Stimulated activated CD4-positive, alpha-beta T cell treated with anti-CD3 and anti-CD28 coated beads, Interleukin-2, amount 100 ng/mL, for 4 hours (primary cell): ENCODE results near the gene PPIF.

Experiments
- DNase-seq: peaks from one replicate; pipeline ENCODE4 v3.0.0-alpha.2; 2020; ENCODE audit warnings: low read depth

Gene PPIF

DNA sequence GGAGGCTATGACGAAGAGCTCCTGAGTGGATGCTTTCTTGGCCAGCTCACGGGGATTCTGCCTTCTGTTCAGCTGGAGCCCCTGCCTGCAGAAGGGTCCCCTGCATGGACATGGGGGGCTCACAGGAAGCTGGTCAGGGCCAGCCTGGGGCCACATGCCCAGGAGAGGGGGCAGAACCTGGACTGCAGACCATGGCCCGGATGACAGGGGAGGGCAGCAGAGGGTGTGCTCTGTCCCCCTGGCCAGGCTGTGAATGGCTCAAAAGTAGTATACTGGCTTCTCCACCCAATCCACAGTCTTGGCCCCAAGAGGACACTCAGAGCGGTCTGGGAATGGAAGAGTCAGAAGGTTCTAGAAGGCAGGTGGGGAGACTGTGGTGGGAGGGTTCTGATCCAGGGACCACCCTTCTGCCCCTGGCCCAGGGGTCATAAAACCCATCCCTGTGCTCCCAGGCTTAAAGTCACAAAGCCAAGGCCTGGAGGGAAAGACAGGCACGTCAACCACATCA, 40.3 kb downstream of the PPIF start:
- no peak for DNase-seq

DNA sequence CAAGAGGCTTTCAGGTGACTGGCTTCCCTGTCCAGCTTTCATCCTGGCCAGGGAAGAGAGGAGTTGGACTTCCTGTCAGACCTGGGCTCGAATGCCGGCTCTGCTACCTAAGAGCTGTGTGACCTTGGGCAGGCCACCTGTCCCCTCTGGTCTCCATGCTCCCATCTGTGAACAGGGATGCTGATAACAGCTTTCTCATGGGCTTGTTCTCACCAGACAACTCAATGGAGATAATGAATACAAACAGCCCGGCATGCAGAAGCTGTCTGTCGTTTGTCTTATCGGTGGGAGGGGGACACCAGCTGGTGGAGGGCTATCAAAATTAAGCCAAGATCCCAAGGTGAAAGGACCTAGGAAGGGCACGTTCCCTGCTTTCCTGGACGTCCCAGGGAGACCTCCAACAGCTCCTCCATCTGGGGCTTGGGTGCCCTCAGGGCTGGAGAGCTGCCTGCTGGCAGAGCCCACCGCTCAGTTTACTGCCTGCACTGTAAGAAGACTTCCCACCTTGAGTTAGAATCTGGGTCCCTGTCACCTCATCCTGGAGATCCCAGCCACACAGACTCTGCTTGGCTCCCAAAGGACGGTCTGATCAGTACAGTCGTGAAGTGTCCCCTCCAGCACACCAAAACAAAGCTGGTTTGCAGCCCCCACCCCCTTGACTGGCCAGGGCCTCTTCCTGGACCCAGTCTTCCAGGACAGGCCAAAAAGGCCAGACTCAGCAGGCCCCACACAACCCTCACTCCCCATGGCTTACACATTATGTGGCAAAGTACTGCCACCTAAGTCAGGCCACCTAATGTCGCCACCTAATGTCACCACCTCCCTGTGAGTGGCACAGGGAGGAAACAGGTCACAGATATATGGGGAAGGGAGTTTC, 40.9 kb downstream of the PPIF start:
- no peak for DNase-seq

DNA sequence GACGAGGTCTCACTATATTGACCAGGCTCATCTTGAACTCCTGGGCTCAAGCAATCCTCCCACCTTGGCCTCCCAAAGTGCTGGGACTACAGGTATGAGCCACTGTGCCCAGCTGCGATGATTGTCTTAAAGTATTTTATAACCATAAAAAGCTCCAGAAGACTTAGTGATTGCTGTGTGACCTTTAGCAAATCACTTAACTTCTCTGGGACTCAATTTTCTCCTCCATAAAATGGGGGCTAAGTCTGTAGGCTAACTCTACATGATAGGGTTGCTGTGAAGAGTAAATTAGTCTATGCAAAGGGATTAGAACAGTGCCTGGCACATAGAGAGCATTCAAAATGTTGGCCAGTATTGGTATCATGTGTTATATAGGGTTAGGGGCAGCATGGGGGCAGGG, 42.8 kb downstream of the PPIF start:
- DNase-seq: no peak

DNA sequence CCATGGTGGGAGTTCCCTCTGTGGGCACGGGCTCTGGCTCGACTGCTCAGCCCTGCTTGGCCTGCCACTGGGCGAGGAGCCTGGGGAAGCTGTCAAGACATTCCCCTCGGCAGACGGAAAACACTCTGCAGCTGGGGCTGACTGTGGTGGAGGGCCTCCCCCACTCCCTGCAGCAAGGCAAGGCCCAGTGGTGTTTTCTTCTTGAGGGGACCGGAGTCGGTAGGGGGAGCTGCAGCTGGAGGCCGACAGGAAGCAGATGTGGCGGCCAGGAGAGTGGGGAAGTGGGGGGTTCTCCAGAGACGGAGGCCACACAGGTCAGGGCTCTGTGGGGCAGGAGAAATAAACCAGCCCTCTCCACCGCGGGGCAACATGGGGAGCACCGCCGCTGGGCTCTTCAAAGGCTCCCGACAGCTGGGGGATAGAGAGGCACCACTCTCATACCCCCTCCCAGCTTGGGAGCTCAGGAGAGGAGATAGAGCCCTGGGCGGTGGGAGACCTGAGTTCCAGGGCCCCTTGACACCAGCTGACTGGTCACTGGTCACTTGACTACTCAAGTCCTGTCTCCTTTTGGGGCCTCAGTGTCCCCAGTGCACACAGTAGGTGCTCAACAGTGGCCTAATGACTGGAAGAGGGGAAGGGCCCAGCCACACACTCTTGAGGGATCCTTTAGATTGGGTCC, 43.4 kb downstream of the PPIF start:
- no peak for DNase-seq

DNA sequence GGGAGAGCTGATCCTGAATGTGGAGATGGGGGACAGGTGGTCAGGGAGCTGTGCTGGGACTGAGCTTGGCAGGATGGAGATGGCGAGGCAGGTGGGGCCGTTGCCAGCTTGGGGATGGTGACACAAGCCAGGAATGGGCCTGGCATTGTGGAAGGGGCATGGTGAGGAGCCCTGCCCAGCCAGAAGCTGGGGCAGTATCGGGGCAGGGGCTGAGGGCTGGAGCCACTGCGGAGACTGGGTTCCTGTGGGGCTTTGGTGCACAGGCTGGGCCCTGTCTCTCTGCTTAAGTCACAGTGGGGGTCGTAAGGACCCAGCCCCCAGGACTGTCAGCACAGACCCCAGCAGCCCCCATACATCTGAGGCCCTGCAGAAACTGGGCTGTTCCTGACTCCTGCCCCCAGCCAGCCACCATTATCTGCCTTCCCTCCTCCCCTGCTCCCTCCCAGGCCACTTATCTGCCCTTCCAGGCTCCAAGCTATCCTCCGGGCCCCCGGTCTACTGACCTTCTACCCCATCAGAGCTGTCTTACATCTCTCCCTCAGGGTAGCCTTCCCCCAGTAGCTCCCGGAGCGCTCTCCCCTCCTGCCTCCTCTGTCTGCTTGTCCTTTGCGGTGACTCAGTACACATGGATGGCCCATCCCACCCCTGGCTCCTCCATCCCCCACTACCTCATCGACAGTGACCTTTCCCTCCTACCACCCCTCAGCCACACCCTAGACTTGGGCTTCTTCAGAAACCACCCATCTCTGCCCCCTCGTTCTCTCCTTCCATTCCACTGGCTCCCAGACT, 44.2 kb downstream of the PPIF start:
- no peak for DNase-seq

DNA sequence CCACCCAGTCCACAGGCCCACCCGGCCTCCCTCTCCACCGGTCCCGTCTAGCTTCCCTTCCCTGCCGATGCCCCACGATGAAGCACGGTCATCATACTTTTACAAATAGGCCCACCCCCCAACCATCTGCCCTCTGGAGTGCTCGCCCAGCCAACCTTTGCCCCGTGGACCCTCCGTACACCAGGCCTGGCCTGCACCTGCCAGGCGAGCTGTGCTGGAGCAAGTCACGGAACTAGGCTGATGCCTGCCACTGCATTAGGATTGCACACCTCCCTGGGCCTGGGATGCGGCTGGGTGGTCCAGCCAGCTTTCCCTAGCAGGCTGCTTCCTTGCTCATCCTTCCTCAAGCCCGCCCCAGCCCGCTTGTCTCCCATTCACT, 44.7 kb downstream of the PPIF start:
- no peak for DNase-seq

DNA sequence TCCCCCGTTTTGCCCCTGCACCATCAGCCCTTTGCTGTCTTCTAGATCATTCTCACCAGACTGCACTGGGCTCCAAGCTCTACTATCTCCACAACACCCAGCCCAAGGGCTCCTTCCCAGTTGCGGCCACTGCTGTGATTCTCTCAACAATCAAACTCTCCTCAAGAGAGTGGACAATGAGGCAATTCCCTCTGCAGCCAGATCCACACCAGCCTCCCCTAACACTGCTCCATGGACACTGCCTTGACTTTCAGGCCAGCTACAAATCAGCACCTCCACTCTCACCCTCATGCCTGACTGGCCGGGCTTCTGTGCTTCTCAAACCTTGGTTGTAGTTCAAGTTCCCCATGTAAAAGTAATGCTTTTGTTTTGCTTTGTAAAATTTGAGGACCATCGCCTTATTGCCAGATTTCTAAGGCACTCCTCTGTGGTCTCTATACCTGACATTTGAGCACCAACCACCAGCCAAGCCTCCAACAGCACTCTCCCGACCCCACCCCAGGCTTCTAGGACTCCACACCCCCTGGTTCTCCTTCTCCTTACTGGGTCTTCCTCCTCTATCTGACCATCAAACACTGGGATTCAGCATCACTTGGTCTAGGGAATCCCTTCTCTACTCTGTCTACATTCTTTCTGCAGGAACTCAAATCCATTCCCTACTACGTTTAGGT, 45.4 kb downstream of the PPIF start:
- DNase-seq: no peak

DNA sequence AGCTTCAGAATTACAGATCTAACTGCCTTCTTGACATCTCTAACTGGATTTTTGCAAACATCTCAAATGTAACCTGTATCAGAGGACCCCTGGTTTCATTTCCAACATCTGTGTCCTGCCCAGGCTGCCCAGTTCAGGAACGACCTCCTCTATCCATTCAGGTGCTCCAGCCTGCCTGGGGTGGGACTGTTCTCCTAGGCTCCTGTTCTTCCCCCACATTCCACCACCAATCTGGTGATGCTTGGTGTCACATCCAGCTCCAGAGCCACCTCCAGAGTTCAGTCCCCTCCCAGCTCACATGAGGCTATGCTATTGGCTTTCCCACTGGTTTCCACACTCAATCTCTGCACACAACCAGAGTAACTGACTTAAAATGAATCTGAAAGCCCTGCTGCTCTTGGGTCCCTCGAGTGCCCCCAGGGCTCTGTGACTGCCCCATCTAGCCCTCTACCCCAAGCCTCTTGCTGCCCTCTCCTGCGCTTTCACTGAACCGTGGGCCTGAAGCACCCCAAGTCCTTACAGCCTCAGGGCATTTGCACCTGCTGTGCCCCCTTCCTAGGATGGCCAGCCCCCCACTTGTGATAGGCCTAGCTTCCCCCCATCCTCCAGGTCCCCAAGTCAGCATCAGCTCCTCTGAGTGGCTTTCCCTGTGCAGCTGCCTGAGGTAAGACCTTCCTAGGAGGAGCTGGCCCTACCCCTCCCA, 46.1 kb downstream of the PPIF start:
- DNase-seq: no peak

DNA sequence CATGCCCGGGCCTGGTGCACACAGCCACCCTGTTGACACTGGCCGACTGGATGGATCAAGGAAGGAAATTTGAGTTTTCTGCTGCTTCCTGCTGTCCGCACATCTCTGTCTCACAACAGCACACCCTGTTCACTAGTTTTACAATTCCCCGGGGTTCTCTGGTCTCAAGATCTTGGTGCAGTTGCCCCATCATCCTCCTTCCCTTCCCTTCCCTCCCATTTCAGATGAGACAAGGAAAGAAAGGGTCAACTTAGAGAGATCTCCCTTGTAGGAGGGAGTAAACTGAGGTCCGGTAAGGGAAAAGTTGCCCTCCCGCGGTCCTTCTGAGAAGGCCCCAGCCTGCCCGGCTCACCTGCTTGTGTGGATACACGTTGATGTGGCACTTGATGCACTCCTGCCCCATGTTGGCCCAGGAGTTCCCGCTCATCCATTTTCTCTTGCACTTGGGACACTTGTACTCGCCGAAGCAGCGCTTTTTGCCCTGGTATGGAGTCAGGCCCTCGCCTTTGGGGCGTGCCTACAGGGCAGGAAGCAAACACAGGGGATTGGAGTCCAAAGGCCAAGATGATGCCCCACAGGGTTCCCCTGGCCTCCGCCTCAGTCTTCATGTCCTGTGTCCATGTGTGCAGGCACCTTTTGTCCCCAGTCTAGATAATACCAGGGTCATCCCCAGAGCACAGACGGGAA, 46.8 kb downstream of the PPIF start:
- no peak for DNase-seq

DNA sequence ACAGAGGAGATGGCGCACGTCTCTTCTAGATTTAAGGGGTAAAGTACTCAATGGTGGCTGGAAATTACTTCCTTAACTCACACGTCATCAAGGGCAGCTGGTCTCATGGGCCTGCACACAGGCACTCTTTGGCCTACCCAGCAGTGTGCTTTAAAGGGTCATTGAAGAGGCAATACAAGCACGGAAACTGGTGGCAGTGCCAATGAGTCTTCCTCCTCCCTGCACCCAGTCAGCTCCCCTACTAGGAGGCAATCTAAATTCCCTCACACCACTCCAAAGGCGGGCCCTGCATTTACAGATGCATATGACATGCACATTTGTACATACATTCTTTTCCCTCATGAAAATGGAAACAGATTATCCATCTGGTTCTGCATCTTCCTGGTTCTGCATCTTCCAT, 47.4 kb downstream of the PPIF start:
- no peak for DNase-seq

DNA sequence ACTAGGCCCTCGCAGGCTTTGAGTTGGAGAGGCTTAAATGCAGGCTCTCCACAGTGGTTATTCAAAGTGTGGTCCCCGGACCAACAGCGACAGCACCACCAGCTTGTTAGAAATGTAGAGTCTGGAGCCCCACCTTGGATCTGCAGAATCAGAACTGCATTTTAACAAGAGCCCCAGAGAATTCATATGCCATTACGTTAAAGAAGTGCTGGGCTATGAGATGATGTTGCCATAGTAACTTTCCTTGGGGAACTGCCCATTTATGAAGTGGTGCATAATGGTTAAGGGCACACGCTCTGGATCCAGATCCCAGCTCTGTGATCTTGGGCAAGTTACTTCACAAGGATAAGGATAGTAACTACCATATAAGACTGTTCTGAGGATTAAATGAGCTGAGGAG, 49.3 kb downstream of the PPIF start:
- DNase-seq: no peak

DNA sequence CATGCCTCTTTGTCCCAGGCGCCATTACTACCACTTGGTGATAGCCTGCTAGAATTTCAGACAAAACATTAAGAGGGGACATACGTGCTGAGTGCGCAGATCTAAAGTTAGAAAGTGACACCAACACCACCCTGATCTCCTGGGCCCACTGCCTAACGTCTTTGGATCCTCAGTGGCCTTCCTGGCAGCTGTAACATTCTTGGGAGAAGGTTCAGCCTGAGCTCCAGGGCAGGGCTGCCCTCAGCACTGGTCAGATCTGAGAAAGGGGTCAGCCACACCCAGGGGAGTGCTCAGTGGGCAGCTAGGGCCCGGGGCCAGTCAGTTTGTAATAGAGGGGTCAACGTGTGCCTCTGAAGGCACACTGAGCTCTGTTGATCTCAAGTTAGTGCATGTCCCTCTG, 49.8 kb downstream of the PPIF start:
- DNase-seq: no peak

DNA sequence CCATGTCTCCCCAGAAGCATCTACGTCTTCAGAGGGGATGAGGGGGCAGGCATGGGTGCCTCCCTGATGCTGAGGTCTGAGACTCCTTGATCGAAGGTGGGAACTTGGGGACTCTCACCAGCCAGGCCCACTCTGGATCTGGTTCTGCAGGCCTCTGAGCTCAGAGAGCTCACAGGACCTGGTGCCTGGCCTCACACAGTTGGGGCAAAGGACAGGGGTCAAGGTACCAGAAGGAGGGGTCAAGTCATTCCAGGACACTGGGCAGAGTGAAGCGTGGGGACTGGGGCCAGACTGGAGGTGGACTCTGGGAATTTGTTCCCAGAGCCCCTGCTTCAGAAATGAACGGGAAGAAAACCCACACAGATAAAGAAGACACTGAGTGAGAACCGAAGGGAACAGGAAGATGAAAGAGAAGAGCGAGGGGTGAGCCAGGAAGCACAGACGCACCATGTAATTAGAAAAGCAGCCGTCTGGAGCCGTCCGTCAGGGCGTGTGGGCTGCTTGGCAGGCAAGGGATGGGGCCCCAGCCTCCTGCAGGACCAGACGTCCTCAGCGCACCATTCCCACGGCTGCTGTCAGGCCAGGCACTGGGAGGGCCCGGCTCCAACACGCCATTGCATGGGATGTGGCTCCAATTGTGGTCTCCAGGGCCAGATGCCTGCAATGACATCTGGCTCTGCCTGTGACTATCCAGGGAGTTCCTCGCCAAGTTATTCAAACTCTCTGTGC, 50.5 kb downstream of the PPIF start:
- no peak for DNase-seq

DNA sequence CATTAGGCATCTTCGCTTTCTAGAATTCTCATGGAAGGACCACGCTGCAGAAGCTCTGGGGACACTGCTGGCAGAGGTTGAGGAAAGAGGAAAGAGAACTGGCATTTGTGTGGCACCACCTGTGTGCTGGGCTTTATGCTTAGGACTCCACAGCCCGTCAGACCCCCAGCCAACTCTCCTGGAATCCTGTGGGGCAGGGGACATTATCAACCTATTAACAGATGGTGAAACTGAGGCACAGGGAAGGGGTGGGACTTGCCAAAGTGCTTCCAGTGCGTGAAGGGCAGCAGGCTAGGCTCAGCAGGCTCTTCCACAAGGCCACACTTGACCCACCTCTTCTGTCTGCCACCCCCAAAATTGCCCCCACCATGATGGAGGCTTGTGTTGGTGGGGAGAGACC, 51.4 kb downstream of the PPIF start:
- no peak for DNase-seq

DNA sequence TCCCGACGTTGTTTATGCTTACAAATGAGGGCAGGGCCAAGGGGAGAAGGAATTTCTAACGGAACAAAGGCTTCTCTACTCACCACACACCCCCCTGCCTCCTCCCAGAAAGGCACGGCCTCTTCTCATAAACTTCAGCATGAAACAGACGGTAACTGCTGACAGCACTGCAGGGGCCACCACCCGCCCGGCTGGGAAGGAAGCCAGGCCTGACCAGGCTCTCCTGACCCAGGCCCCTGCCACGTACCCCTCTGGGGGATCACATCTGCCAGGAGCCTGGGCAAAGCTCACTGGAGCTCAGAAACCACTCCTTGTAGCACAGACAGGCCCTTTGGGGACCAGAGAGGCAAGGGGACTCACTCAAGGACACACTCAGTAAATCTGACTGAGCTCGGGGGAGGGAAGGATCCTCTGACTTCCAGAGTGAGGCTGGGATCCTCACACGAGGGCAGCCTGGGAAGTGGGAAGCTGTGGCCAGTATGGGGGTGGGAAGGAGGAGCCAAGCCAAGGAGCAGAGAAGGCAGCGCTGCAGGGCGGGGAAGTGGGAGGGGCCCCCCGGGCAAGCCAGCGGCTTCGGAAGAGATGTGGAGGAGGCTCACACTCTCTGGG, 52.1 kb downstream of the PPIF start:
- no peak for DNase-seq

DNA sequence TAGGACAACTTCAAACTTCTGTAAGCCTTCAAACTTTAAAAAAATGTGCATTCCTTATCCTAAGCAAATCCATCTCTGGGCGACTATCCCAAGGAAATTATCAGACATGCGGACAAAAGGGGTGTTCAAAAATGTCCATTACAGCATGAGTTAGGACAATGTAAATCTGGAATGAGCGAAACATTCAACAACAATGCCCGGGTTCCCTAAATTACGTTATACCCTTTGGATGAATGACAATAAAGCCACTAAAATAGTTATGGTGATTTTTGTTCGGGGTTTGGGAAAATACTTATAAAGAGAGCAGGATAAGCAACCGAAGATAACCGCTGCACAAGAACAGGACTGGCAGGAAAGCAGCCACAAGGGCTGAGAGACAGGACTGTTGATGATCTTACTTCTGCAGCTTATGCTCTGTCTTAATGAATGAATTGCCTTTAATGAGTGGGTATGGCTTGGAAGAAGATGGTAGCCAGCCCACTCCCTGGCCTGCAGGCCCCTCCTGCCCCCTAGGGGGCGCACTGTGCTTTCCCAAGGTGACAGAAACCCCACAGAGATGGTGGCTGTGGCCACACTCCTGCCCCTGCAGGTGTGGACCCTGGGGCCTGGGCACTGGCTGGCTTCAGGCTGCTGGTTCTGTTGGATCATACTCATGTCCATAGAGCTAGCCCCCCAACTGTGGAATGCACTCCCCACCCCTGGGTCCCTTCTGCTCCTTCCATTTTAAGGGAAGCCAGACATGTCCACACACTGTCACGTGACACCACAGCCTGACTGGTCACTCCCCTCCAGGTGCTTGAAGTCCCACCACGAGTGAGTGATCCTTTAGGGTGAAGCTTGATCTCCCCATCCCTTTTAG, 53.1 kb downstream of the PPIF start:
- no peak for DNase-seq

DNA sequence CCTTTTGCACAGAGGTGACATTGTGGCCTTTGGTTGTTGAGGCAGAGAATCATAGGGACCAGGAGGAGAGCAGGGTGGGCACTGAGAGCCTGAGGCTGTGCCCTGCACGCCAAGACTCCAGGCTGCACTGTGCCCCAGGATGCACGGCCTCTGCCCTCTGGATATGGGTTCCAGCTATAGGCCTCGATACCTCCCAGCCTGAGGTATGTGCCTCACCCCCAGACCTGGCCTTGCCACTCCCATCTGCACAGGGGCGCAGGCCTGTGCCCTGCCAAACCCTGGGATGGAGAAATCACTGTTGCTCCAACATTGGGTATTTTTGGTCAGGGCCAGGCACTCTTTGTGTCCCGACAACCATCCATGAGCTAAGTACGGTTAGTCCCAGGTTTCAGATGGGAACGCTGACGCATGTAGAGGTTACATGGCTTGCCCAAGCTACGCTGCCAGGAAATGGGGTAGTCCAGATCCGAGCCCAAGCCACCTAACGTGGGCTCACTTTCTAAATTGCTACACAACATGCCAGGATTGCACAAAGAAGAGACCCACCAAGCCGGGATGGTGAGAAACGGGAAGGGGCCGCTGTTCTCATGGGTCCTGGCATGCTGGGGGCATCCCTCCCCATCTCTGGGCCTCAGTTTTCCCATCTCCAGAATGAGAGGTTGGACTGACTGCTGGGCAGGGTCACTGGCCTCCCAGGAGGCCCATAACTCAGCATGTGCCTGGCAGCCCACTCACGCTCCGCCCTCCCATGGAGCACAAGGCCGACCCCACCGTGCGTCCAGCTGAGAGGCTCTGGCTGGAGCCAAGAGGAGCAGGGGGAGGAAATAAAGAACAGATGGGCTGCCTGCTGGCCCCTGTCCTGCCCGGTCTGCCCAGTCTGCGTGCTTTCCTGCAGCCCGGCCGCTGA, 54.0 kb downstream of the PPIF start:
- no peak for DNase-seq

DNA sequence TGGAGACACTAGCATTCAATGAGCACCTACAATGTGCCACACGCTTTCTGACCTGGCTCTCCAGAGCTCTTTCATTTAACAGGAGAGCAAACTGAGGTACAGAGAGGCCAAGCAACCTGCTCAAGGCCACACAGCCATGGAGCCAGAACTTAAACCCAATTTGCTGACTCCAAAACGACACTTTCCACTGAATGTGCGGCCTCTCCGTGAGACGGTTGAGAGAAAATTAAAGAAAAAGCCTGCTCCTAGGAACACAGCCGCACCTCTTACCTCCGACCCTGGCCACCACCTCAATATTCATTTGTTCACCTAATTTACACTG, 55.3 kb downstream of the PPIF start:
- no peak for DNase-seq
